Loucy (cell line): ENCODE results near the gene NIPSNAP3A.
"Not testable (repeated sequence)": the region's sequence is repeated elsewhere in the genome, so short reads cannot be mapped to it uniquely, and the experiment has no call there.

Experiments
- H2AFZ ChIP-seq: fragments of 200-600 bp; sonication (generic); 2 replicates; pipeline ENCODE4 v1.6.0; 2016; ENCODE audit warnings: antibody characterized with exemption, mild to moderate bottlenecking, low read length, moderate library complexity
- H3F3A ChIP-seq: fragments of 200-600 bp; 2 replicates; pipeline ENCODE4 v1.6.0; 2016; ENCODE audit warnings: antibody characterized with exemption, low read depth, mild to moderate bottlenecking
- H3K27me3 ChIP-seq: fragments of 200-600 bp; sonication (generic); 2 replicates; pipeline ENCODE4 v1.6.1; 2014; ENCODE audit warnings: low read length, mild to moderate bottlenecking; ENCODE audit not compliant: insufficient read depth, poor library complexity, severe bottlenecking
- H3K36me3 ChIP-seq: fragments of 200-600 bp; sonication (generic); 2 replicates; pipeline ENCODE4 v1.6.1; 2016; ENCODE audit warnings: low read length; ENCODE audit not compliant: insufficient read depth
- H3K4me1 ChIP-seq: fragments of 200-600 bp; sonication (generic); 2 replicates; pipeline ENCODE4 v1.5.1; 2014; ENCODE audit warnings: low read length, mild to moderate bottlenecking; ENCODE audit not compliant: insufficient read depth, poor library complexity, severe bottlenecking
- H3K4me2 ChIP-seq: fragments of 200-600 bp; sonication (generic); 2 replicates; pipeline ENCODE4 v1.6.0; 2014; ENCODE audit warnings: antibody characterized with exemption, low read length, low read depth, mild to moderate bottlenecking; ENCODE audit not compliant: poor library complexity, severe bottlenecking
- H3K4me3 ChIP-seq: fragments of 200-600 bp; sonication (generic); 2 replicates; pipeline ENCODE4 v1.5.1; 2014; ENCODE audit warnings: low read length, mild to moderate bottlenecking, mixed read lengths; ENCODE audit not compliant: poor library complexity, severe bottlenecking
- H3K79me2 ChIP-seq: fragments of 200-600 bp; sonication (generic); 2 replicates; pipeline ENCODE4 v1.6.1; 2014; ENCODE audit warnings: low read length; ENCODE audit not compliant: insufficient read depth
- H3K9ac ChIP-seq: fragments of 200-600 bp; sonication (generic); 2 replicates; pipeline ENCODE4 v1.6.0; 2014; ENCODE audit warnings: mild to moderate bottlenecking, low read depth, low read length, moderate library complexity; ENCODE audit not compliant: poor library complexity, severe bottlenecking
- H3K9me2 ChIP-seq: fragments of 200-600 bp; sonication (generic); replicated peaks from 2 replicates; pipeline ENCODE4 v1.6.1; 2016; ENCODE audit warnings: low read depth, low read length, mixed read lengths
- H3K9me3 ChIP-seq: fragments of 200-600 bp; sonication (generic); 2 replicates; pipeline ENCODE4 v1.6.1; 2014; ENCODE audit warnings: mild to moderate bottlenecking, antibody characterized with exemption, low read length, low read depth; ENCODE audit not compliant: insufficient read depth
- H4K20me1 ChIP-seq: fragments of 200-600 bp; sonication (generic); 2 replicates; pipeline ENCODE4 v1.6.0; 2014; ENCODE audit warnings: antibody characterized with exemption, low read length, mild to moderate bottlenecking; ENCODE audit not compliant: insufficient read depth, poor library complexity, severe bottlenecking
- EZH2phosphoT487 ChIP-seq: fragments of 200-600 bp; IDR thresholded peaks from 2 replicates; pipeline ENCODE4 v1.6.1; 2018; ENCODE audit warnings: antibody characterized with exemption, mild to moderate bottlenecking, moderate library complexity, borderline replicate concordance
- TF ChIP-seq, protein P1 (sequence below): fragments of 200-600 bp; sonication (generic); conservative IDR thresholded peaks from 2 replicates; pipeline ENCODE4 v1.5.1; 2014; ENCODE audit warnings: mild to moderate bottlenecking, antibody characterized with exemption, low read length

Gene NIPSNAP3A

DNA sequence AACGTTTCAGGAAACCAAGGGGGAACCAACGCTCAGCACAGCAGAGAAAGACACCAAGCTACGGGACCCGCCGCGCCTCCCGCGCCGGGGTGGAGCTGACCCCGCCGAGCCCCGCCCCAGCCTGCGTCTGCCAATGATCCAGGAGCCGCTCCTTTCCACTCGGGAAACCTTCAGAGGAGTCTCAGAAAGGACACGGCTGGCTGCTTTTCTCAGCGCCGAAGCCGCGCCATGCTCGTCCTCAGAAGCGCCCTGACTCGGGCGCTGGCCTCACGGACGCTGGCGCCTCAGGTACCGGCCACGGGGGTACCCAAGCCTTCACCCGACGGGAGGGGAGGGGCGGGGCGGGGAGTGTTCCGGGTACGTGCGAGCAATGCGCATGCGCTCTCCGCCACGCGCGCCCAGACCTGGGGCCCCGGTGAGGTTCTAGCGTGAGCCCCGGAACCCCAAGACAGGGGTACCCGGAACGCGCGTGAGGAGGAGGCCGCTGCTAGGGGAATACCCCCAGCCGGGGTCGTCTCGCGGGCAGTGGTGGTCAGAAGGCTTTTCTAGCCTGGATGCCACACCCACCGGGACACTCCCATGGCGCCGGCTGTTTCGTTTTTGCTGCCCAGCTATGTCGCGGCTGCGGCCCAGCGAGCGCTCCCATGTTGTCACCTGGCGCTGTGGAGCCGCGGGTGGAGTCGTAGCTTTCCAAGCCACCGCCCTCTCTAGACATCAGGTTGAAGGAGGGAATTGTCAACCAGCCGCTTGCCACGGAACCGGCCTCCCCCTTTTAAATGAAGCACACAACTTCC, at the start of gene NIPSNAP3A:
Gene NIPSNAP3A (plus strand): TSS at position 119 of the 794 bp plus-strand sequence. CDS start 110 bp downstream, at position 229.
- Histone ChIP-seq H2AFZ (peak within 1 kb of the TSS; percentile 99), H3K27me3 (no peaks in the 10 kb centered on the region), H3K9ac (peak within 1 kb of the TSS; percentile 86), H3K4me3 (peak within 1 kb of the TSS; percentile 84), H3K36me3 (no peaks in the 10 kb centered on the region; the same call in 1 of the 2 replicates), H3F3A (peaks cover 3% of the 10 kb centered on the region; the same call in 1 of the 2 replicates), H4K20me1 (no peaks in the 10 kb centered on the region), H3K4me2 (peak within 1 kb of the TSS; percentile 93), H3K4me1 (peaks cover 36% of the 10 kb centered on the region), H3K9me3 (no peaks in the 10 kb centered on the region), H3K9me2 (no peaks in the 10 kb centered on the region), H3K79me2 (peaks cover 21% of the 10 kb centered on the region)
- TF ChIP-seq, protein P1, sequence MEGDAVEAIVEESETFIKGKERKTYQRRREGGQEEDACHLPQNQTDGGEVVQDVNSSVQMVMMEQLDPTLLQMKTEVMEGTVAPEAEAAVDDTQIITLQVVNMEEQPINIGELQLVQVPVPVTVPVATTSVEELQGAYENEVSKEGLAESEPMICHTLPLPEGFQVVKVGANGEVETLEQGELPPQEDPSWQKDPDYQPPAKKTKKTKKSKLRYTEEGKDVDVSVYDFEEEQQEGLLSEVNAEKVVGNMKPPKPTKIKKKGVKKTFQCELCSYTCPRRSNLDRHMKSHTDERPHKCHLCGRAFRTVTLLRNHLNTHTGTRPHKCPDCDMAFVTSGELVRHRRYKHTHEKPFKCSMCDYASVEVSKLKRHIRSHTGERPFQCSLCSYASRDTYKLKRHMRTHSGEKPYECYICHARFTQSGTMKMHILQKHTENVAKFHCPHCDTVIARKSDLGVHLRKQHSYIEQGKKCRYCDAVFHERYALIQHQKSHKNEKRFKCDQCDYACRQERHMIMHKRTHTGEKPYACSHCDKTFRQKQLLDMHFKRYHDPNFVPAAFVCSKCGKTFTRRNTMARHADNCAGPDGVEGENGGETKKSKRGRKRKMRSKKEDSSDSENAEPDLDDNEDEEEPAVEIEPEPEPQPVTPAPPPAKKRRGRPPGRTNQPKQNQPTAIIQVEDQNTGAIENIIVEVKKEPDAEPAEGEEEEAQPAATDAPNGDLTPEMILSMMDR: no peak

DNA sequence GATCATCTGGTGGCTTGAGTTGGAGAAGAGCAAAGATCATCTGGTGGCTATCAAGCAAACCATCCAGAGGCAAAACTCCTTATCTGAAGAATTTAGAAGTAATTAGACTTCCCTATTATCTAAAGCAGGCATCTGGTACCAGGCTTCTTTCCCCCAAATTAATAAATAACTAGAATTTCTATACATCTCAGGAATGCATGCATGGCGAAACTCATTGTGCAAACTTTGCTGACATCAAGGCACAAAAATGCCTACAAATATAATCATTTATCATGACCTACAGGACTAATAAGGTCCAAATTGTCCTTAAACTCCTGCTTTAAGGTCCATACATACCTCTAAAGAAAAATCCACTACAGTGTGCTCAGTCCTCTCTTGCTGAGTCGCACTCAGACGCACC, 47.2 kb upstream of the NIPSNAP3A start:
- TF ChIP-seq, protein P1: no peak
- TF ChIP-seq EZH2phosphoT487: no peak
- H3K9ac ChIP-seq: no peak overlapping the region
- no peaks in the 10 kb centered on the region for H3K27me3 ChIP-seq
- no peaks in the 10 kb centered on the region for H4K20me1 ChIP-seq
- no peaks in the 10 kb centered on the region for H3F3A ChIP-seq
- no peaks in the 10 kb centered on the region for H3K9me3 ChIP-seq
- H3K79me2 ChIP-seq: no peaks in the 10 kb centered on the region
- no peak overlapping the region for H3K4me3 ChIP-seq
- H3K4me2 ChIP-seq: no peak overlapping the region
- no peaks in the 10 kb centered on the region for H3K9me2 ChIP-seq
- no peak overlapping the region for H2AFZ ChIP-seq
- no peaks in the 10 kb centered on the region for H3K4me1 ChIP-seq
- no peaks in the 10 kb centered on the region for H3K36me3 ChIP-seq

DNA sequence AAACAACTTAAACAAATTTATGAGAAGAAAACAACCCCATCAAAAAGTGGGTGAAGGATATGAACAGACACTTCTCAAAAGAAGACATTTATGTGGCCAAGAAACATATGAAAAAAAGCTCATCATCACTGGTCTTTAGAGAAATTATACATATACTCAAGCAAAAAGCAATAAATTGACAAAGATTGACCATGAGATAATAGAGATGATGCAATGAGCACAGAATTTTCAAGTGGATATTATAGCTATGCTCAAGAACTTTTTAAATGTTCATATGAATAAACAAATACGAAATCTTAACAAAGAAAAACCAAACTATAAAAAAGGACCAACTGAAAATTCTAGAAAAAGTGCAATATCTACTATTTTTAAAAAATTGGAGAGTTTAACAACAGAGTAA, 38.7 kb upstream of the NIPSNAP3A start:
- H3K27me3 ChIP-seq, H2AFZ ChIP-seq, H3K9ac ChIP-seq, H3K4me3 ChIP-seq, H3K36me3 ChIP-seq, H3K9me3 ChIP-seq, H3K9me2 ChIP-seq, H3K4me1 ChIP-seq, H4K20me1 ChIP-seq, H3F3A ChIP-seq, H3K4me2 ChIP-seq, H3K79me2 ChIP-seq: not testable (repeated sequence)

DNA sequence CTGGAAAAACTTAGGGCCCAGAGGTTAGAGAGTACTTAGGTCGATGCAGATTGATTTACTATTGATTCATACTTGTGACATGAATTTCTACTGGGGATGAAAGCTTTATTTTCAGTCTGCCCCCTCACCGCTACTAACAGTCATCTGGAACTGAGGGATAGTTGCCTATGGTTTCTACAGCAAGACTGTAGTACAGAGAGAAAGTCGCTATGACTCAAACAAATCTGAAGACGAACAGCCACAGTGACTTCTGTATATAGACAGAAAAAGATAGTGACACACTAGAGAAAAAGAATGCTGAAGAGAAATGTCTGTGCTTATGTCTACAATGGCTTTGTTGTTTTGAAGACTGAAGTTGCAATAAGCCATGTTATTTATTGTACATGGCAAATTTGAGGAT, 35.9 kb upstream of the NIPSNAP3A start:
- no peak overlapping the region for H3K4me2 ChIP-seq
- no peak overlapping the region for H2AFZ ChIP-seq
- no peaks in the 10 kb centered on the region for H3F3A ChIP-seq
- H4K20me1 ChIP-seq: no peaks in the 10 kb centered on the region
- no peaks in the 10 kb centered on the region for H3K4me1 ChIP-seq
- H3K9me2 ChIP-seq: no peaks in the 10 kb centered on the region
- H3K4me3 ChIP-seq: no peak overlapping the region
- H3K27me3 ChIP-seq: no peaks in the 10 kb centered on the region
- no peaks in the 10 kb centered on the region for H3K79me2 ChIP-seq
- no peaks in the 10 kb centered on the region for H3K36me3 ChIP-seq
- H3K9ac ChIP-seq: no peak overlapping the region
- H3K9me3 ChIP-seq: no peaks in the 10 kb centered on the region
- no peak for TF ChIP-seq EZH2phosphoT487
- TF ChIP-seq, protein P1: no peak
